PC-9 (cell line): ENCODE results near the gene CXCL1.

Experiments
- CTCF ChIP-seq: fragments of 200-600 bp; sonication (generic); conservative IDR thresholded peaks from 2 replicates; pipeline ENCODE4 v1.6.1; 2017; ENCODE audit warnings: mixed run types, antibody characterized with exemption, mild to moderate bottlenecking, moderate library complexity
- EZH2 ChIP-seq: fragments of 200-600 bp; sonication (generic); IDR thresholded peaks from 2 replicates; pipeline ENCODE4 v1.8.0; 2017; ENCODE audit warnings: antibody characterized with exemption, low read depth

- TF ChIP-seq CTCF (no peak), EZH2 (no peak)
Measured at GRCh38 chr4:73883306-73883705, 14.1 kb downstream of the CXCL1 start.
